MCF 10A (cell line): ENCODE results near the gene EXOSC10. TPM values are rescaled to one million over a fixed set of nuclear protein-coding genes. Genes with fewer than 3 reads are reported as not detected.
"Not testable (repeated sequence)": the region's sequence is repeated elsewhere in the genome, so short reads cannot be mapped to it uniquely, and the experiment has no call there.

Source experiments
- BruUV-seq: library from RNA; stranded (reverse); fragments of 400-500 nt; replicated peaks from 2 replicates; lab custom pipeline; 2021; lab: Mats Ljungman, UMichigan
- CTCF ChIA-PET: fragments of 300-600 bp; sonication (Branson Sonifier 250); formaldehyde crosslinking; extraction: SDS; loops from one replicate; lab custom pipeline; 2021; ENCODE audit warnings: antibody characterized with exemption, inconsistent platforms; lab: Yijun Ruan, JAX
- POLR2A ChIA-PET: fragments of 300-600, 350-650 bp; sonication (Branson Sonifier 250); formaldehyde crosslinking; extraction: SDS; loops from one replicate; lab custom pipeline; 2020; ENCODE audit warnings: antibody characterized with exemption, inconsistent platforms; lab: Yijun Ruan, JAX
- DNase-seq: peaks from one replicate; pipeline ENCODE4 v3.0.0-alpha.2; 2018; ENCODE audit not compliant: unreplicated experiment
- H3K27ac Mint-ChIP-seq: one replicate; pipeline ENCODE4 v1.8.0; 2022; ENCODE audit warnings: mild to moderate bottlenecking, low read depth, mixed read lengths; ENCODE audit not compliant: unreplicated experiment
- H3K27me3 Mint-ChIP-seq: one replicate; pipeline ENCODE4 v1.8.0; 2022; ENCODE audit warnings: mixed read lengths; ENCODE audit not compliant: insufficient read depth, unreplicated experiment
- H3K36me3 Mint-ChIP-seq: one replicate; pipeline ENCODE4 v1.8.0; 2022; ENCODE audit warnings: mild to moderate bottlenecking, moderate library complexity, mixed read lengths; ENCODE audit not compliant: insufficient read depth, unreplicated experiment
- H3K4me1 Mint-ChIP-seq: one replicate; pipeline ENCODE4 v1.8.0; 2022; ENCODE audit warnings: mixed read lengths; ENCODE audit not compliant: insufficient read depth, unreplicated experiment
- H3K4me3 Mint-ChIP-seq: one replicate; pipeline ENCODE4 v1.8.0; 2022; ENCODE audit warnings: mild to moderate bottlenecking, moderate library complexity, mixed read lengths; ENCODE audit not compliant: unreplicated experiment
- H3K9me3 Mint-ChIP-seq: one replicate; pipeline ENCODE4 v1.8.0; 2022; ENCODE audit warnings: mixed read lengths; ENCODE audit not compliant: unreplicated experiment
- intact Hi-C: fragments of 100-400 bp; cut with micrococcal nuclease; formaldehyde crosslinking; loops from 2 replicates; pipeline ENCODE4 v1.14.1; 2022
- total RNA-seq: library from RNA; stranded (reverse); gene quantifications from 2 replicates; pipeline ENCODE4 v1.2.3, GENCODE V29; 2022
- TF ChIP-seq, protein P1 (sequence below): fragments of 200-600 bp; IDR thresholded peaks from one replicate; pipeline ENCODE4 v1.8.0; 2022; ENCODE audit warnings: antibody characterized with exemption, mild to moderate bottlenecking; ENCODE audit not compliant: unreplicated experiment

Gene EXOSC10
- total RNA-seq, 1 experiment from 2014 or later = 65.1 TPM

DNA sequence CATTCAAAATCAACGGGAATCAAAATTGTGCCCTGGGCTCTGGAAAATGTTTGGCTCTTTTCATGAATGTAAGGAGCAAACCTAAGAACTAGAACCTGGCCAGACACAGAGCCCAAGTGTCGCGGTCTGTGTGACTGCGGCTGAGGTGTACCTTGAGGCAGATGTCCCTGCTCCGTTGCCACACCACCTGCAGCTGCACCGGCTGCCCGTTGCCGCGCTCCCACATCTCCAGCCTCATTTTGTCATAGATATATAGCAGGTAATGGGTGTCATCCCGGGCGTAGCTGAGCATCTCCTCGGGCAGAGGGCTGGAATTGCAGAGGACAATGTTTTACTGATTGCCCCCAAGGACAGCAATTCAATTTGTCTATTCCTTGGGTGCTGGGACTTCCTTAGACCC is 18.7 kb downstream of the EXOSC10 start:
- DNase-seq = no peak
- BruUV-seq = no TSS peak
- TF ChIP-seq, protein P1, sequence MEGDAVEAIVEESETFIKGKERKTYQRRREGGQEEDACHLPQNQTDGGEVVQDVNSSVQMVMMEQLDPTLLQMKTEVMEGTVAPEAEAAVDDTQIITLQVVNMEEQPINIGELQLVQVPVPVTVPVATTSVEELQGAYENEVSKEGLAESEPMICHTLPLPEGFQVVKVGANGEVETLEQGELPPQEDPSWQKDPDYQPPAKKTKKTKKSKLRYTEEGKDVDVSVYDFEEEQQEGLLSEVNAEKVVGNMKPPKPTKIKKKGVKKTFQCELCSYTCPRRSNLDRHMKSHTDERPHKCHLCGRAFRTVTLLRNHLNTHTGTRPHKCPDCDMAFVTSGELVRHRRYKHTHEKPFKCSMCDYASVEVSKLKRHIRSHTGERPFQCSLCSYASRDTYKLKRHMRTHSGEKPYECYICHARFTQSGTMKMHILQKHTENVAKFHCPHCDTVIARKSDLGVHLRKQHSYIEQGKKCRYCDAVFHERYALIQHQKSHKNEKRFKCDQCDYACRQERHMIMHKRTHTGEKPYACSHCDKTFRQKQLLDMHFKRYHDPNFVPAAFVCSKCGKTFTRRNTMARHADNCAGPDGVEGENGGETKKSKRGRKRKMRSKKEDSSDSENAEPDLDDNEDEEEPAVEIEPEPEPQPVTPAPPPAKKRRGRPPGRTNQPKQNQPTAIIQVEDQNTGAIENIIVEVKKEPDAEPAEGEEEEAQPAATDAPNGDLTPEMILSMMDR = no peak
- no peaks in the 10 kb centered on the region for H3K9me3 Mint-ChIP-seq
- intact Hi-C loops = no loop called here
- H3K27me3 Mint-ChIP-seq = no peaks in the 10 kb centered on the region
- H3K4me1 Mint-ChIP-seq = no peaks in the 10 kb centered on the region
- ChIA-PET POLR2A (no interaction called here), CTCF (interaction anchor here (0.6 to 1.8 kb wide), 4 partner anchors 44 to 181 kb away, joined by 3 to 10 read pairs (median 3); no protein-coding TSS in a partner anchor)
- no peak overlapping the region for H3K27ac Mint-ChIP-seq
- H3K36me3 Mint-ChIP-seq = peaks cover 66% of the 10 kb centered on the region
- no peak overlapping the region for H3K4me3 Mint-ChIP-seq

DNA sequence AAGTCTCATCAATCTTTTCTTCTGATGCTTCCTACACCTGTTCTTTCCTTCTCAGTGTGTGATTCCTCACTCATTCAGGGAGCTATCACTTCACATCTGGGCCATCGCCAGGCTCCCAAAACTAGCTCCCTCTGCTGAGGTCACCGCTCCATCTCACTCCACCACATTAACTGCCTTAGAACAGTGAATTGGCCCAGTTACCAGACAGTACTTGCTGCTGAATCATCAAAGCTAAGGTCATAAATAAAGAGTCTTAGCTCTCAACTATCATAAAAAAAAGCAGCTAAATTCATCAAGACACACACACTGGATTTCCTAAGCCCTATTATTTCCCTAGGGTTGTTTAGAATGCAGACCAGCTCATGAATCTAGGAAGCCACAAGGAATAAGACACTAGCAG is 21.0 kb downstream of the EXOSC10 start:
- BruUV-seq = no TSS peak
- H3K4me3 Mint-ChIP-seq = no peak overlapping the region
- H3K36me3 Mint-ChIP-seq = peaks cover 79% of the 10 kb centered on the region
- no peak for DNase-seq
- ChIA-PET POLR2A (interaction anchor here (0.7 to 3.8 kb wide), 3 partner anchors 9 to 20 kb away, joined by 3 to 19 read pairs (median 3); partner anchors contain the start of genes EXOSC10 and SRM), CTCF (interaction anchor here (0.6 to 1.6 kb wide), 4 partner anchors 13 to 549 kb away, joined by 3 to 6 read pairs (median 3); no protein-coding TSS in a partner anchor)
- intact Hi-C loops = no loop called here
- H3K27me3 Mint-ChIP-seq = no peaks in the 10 kb centered on the region
- TF ChIP-seq, protein P1 = no peak
- no peaks in the 10 kb centered on the region for H3K4me1 Mint-ChIP-seq
- no peaks in the 10 kb centered on the region for H3K9me3 Mint-ChIP-seq
- no peak overlapping the region for H3K27ac Mint-ChIP-seq

DNA sequence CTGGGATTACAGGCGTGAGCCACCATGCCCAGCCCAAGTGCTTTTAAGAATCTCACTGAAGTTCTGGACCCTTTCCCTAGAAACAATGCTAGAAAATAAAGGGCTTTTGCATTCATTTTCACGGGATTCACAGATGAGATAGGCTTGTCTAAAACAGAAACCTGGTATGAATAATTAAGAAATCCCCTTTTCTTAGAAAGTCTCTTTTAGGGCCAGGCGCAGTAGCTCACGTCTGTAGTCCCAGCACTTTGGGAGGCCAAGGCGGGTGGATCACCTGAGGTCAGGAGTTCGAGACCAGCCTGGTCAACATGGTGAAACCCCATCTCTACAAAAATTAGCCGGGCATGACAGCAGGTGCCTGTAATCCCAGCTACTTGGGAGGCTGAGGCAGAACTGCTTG is 26.3 kb downstream of the EXOSC10 start:
- H3K4me1 Mint-ChIP-seq, H3K9me3 Mint-ChIP-seq, H3K4me3 Mint-ChIP-seq, intact Hi-C loops, H3K27ac Mint-ChIP-seq, BruUV-seq, DNase-seq, H3K27me3 Mint-ChIP-seq: not testable (repeated sequence)
- peaks cover 92% of the 10 kb centered on the region for H3K36me3 Mint-ChIP-seq
- POLR2A ChIA-PET = interaction anchor here (0.9 to 1.0 kb wide), 2 partner anchors 14 to 26 kb away, joined by 3 to 8 read pairs; partner anchors contain the start of gene EXOSC10
- CTCF ChIA-PET = interaction anchor here (2.1 kb wide), 1 partner anchor 35 kb away, joined by 5 read pairs; no protein-coding TSS in a partner anchor

DNA sequence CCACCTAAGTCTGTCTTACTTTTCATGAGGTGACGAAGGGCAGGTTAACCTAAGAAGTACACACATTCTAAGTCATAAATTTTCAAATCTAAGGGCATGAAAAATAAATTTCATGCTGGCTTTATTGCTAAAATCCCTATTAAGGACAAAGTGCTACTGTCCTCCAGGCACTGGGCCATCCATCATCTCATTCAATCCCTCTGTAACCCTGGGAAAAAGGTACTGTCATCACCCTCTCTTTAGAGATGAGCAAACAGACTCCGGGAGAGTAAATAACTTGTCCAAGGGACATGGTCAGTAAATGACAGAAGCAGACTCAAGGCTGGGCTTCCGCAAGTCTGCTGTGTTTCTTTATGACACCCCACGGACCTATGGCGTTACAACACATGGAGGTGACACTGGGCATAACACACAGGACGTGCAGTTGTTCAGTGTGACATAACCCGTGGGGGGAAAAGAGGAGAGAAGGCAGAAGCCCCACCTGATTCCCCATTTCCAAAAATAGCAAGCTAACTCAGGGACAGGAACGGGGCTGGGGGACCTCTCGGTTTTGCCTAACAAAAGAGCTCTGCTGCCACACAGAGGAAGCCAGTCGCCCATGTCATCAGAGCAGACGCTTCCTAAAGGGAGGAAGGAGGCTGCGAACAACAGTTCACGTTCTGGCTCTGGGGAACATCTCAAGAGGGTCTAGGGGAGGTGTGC is 27.3 kb downstream of the EXOSC10 start:
- Mint-ChIP-seq H3K36me3 (peaks cover 92% of the 10 kb centered on the region), H3K27me3 (no peaks in the 10 kb centered on the region), H3K4me3 (no peak overlapping the region), H3K27ac (no peak overlapping the region), H3K4me1 (no peaks in the 10 kb centered on the region), H3K9me3 (no peaks in the 10 kb centered on the region)
- ChIA-PET CTCF (interaction anchor here (0.7 to 2.1 kb wide), 2 partner anchors 11 to 34 kb away, joined by 3 to 5 read pairs; no protein-coding TSS in a partner anchor), POLR2A (interaction anchor here (0.9 to 1.0 kb wide), 2 partner anchors 15 to 27 kb away, joined by 3 to 8 read pairs; partner anchors contain the start of gene EXOSC10)
- BruUV-seq = no TSS peak
- TF ChIP-seq, protein P1 = no peak
- intact Hi-C loops = no loop called here
- DNase-seq = no peak
